DMS114 treated with DMSO at 0.1 percent for 48 hours (cell line): ENCODE data around the gene NBPF11.
"Not testable (repeated sequence)": the region's sequence is repeated elsewhere in the genome, so short reads cannot be mapped to it uniquely, and the experiment has no call there.

Experiments
- DNase-seq: peaks from one replicate; lab custom pipeline; 2025; ENCODE audit not compliant: unreplicated experiment; lab: John Stamatoyannopoulos, UW

NBPF11 gene

GRCh38 chr1:148151371-148151819, 686 bp downstream of the NBPF11 start:
- not testable (repeated sequence) for DNase-seq

GRCh38 chr1:148150945-148151344, 1.1 kb downstream of the NBPF11 start:
- not testable (repeated sequence) for DNase-seq

GRCh38 chr1:148150014-148150413, 2.1 kb downstream of the NBPF11 start:
- DNase-seq = not testable (repeated sequence)

GRCh38 chr1:148149050-148149815, 2.8 kb downstream of the NBPF11 start:
- DNase-seq = not testable (repeated sequence)

GRCh38 chr1:148147052-148147838, 4.8 kb downstream of the NBPF11 start:
- DNase-seq = not testable (repeated sequence)

- not testable (repeated sequence) for DNase-seq
Measured at GRCh38 chr1:148146191-148146997, 5.7 kb downstream of the NBPF11 start.

- not testable (repeated sequence) for DNase-seq
Measured at GRCh38 chr1:148143223-148143622, 8.9 kb downstream of the NBPF11 start.

- not testable (repeated sequence) for DNase-seq
Measured at GRCh38 chr1:148141936-148142335, 10.1 kb downstream of the NBPF11 start.

- DNase-seq = not testable (repeated sequence)
Measured at GRCh38 chr1:148138606-148139005, 13.5 kb downstream of the NBPF11 start.

GRCh38 chr1:148122341-148122740, 29.7 kb downstream of the NBPF11 start:
- DNase-seq = not testable (repeated sequence)

- DNase-seq = not testable (repeated sequence)
Measured at GRCh38 chr1:148120395-148120794, 31.7 kb downstream of the NBPF11 start.

GRCh38 chr1:148095732-148096131, 56.3 kb downstream of the NBPF11 start:
- not testable (repeated sequence) for DNase-seq

- not testable (repeated sequence) for DNase-seq
Measured at GRCh38 chr1:148086196-148086595, 65.9 kb downstream of the NBPF11 start.

- DNase-seq = not testable (repeated sequence)
Measured at GRCh38 chr1:148081205-148081604, 70.9 kb downstream of the NBPF11 start.

GRCh38 chr1:148078632-148079519, 73.2 kb downstream of the NBPF11 start:
- DNase-seq = not testable (repeated sequence)

GRCh38 chr1:148078090-148078489, 74.0 kb downstream of the NBPF11 start:
- DNase-seq = not testable (repeated sequence)

- DNase-seq = not testable (repeated sequence)
Measured at GRCh38 chr1:148077458-148077857, 74.6 kb downstream of the NBPF11 start.

GRCh38 chr1:148073392-148073791, 78.7 kb downstream of the NBPF11 start:
- DNase-seq = not testable (repeated sequence)

- not testable (repeated sequence) for DNase-seq
Measured at GRCh38 chr1:148068606-148069005, 83.5 kb downstream of the NBPF11 start.

GRCh38 chr1:148068201-148068600, 83.9 kb downstream of the NBPF11 start:
- not testable (repeated sequence) for DNase-seq
